UCSD-AML1 (cell line): ENCODE measurements around the gene KAT2B.

Experiments used
- DNase-seq: peaks from one replicate; lab custom pipeline; 2025; ENCODE audit not compliant: unreplicated experiment; lab: John Stamatoyannopoulos, UW

Gene KAT2B

DNA sequence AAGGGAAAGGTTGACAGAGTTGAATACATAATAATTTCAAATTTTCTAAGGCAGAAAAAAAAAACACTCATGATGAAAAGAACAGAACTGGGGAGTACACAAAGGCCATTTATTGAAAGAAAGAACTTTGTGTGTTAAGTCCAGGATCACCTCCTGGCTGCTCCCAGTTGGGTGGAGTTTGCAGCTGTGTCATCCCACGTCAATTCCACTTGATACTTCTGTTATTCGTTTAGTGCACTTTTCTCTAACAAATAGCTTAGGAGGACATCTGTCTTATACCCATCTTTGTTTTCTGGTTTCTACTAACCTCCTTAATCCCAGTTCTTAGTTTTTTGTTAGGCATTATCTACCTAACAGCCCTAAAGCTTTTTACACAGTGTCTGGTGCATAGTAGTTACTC lies 101.1 kb downstream of the KAT2B start:
- DNase-seq, result no peak

DNA sequence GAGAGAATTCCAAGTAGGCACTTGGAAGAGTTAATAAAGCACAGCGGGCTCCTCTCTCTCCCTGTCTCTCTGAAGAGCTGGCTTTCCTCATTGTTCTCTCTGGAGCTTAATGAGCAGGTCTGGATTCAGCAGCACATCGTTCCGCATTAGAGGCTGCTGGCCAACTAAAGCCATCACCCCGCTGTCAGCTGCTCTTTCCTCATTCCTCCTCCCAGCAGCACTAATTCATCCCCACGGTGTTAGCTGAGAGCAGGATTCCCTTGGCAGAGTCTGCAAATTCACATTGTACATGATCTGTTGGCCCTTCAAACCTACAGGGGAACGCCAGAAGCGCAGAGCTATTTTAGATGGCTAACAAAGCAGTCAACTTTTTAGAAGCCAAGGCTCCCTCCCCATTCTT lies 101.6 kb downstream of the KAT2B start:
- no peak for DNase-seq

DNA sequence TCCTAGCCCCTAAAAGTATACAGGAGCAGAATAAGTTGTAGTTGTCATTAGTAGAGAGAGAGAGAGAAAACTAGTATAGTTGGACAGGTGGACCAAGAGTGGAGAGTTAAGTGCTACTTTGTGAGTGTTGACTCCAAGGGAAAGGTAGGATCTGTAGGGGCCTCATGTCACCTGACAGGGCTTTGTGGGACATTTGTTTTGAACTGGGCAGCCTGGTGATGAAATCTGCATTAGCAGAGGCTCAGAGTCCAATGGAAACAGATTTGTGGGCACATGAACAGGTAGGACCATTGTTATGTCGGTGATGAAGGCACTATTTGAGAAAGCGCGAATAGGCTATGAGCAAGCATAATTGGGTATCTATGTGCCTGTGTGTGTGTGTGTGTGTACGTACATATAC lies 102.3 kb downstream of the KAT2B start:
- no peak for DNase-seq

DNA sequence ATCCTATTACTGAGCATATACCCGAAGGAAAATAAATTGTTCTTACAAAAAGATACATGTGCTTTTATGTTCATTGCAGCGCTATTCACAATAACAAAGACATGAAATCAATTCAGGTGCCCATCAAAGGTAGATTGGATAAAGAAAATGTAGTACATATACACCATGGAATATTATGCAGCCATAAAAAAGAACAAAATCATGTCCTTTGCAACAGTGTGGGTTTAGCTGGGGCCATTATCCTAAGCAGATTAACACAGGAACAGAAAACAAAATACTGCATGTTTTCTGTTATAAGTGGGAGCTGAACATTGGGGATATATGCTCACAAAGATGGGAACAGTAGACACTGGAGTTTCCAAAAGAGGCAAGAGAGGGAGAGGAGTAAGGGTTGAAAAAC lies 103.3 kb downstream of the KAT2B start:
- no peak for DNase-seq

DNA sequence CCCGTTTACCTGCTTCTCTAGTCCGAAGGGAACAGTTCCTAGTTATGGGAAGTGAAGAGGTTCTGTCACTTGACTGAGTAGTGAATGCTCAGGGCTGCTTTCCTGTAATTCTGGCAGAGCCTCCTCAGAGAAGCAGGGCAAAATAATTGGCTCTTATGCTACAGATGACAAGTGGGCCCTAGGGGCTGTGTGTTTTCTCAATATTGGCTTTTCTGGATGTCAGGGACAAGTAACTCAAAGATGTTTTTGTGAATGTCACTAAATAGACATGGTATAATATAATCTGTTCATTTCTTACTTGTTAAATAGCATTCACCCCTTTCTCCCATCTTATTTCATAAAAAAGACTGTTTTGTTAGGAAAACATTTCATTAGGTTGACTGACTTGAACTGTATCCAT lies 105.6 kb downstream of the KAT2B start:
- no peak for DNase-seq

DNA sequence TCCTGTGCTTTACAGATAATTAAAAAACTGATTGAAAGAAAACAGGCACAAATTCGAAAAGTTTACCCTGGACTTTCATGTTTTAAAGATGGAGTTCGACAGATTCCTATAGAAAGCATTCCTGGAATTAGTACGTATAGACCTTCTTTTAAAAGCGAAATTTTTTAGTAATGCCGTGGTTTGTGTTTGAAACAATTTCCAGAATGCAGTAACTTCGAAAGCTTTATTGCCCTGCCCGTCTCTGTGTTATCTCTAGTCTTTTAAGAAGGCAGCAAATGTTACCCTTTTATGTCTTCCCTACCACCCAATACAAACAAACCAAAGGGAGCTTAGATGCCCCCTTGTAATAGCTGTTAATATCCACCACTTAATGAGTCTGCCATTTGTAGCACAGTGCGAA lies 106.1 kb downstream of the KAT2B start:
- no peak for DNase-seq

DNA sequence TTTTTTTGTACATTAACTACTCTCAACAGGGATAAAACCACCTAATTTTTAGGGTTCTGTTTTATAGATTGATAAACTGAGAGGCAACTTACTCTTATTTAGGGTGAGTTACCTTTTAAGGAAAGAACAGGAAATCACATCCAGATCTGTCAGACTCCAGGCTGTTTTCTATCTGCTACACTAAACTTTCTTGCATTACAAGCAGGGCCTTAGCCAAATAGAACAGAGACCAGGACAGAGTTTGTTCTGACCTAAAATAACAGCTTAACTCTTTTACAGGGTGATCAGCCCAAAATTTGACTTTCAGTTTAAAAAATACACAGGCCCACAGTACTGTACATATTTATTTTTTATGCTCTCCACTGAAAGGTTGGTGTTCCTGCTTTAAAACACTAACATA lies 107.1 kb downstream of the KAT2B start:
- DNase-seq, result no peak

DNA sequence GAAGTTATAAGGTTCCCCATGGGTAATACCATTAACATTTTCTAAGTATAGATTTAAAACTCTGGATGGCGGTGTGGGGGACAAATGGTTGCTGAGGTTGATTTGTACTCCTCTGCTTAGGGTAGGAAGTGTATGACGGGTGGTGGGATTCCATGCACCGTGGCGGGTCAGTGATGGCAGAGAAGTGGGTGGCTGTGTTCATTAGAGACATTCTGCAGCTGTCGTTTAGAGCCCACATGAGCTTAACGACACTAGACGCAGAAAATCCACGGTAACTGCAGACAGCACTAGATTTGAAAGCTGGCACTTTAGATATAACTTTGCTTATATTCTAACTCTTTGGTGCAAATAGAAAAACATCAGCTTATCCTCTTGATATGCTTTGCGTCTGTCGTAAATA lies 108.2 kb downstream of the KAT2B start:
- DNase-seq, result no peak

DNA sequence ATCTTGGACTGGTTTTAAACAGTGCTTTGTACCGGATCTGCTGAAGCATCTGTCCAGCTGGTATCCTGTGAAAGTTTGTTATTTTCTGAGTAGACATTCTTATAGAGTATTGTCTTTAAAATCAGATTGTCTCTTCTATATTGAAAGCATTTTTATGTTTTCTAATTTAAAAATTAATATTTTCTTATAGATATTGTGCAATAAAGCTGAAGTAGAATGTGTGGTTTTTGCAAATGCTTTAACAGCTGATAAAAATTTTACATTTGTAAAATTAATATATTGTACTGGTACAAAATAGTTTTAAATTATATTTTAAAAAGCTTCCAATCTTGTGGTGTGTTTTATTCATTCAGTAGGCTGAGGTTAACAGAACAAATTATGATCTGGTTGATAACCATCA lies 113.8 kb downstream of the KAT2B start:
- no peak for DNase-seq

DNA sequence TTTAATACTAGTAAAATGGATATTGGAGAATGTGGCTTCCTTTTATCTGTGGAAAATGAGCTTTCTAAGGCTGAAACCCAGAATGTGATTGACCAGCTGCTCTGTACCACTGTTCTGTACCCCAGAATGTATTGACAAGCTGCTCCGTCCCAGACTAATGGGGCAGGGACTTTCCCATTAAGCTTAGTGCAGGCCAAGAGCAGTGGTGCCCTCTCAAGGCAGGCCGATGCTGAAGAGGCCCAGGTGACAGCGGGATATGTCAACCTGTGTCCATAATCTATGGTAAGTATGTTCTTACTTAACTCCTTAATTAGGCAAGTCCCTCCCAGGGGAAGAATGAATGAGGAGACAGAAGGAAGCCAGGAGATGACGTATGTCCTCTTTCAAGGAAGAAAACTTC lies 114.7 kb downstream of the KAT2B start:
- DNase-seq, result no peak

DNA sequence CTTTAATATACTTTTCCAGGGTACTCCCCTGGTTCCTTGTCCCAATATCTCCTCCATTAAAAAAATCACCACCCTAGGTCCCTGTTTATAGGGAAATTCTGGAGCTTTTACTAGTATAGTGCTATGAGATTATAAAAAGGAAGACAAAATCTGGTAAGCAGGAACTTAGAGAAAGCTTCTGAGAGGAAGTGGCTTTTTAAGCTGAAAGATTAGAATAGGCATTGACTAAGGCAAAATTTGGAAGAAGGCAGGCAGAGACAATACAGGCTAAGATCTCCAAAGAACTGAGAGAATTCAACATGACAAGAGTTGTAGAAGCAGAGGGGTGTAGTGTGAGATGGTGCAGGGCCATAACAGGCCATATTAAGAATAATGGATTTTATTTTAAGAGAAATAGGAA lies 120.0 kb downstream of the KAT2B start:
- no peak for DNase-seq

DNA sequence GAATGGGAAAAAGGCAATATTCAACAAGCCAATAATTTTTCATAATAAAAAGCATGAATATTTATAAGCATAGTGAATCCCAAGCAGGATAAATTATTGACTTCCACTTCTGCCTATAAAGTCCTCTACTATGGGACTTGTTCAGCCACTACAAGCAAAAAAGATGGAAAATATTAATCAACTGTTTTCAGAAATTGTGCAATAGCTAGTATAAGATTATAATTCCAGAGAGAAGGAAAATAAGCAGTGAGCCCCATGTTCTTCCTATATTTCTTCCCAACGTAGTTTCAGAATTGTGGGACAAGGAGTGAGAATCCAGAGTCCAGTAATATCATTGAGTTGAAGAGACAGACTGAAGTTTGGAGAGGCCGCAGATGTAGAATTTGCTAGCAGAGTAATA lies 121.5 kb downstream of the KAT2B start:
- no peak for DNase-seq

DNA sequence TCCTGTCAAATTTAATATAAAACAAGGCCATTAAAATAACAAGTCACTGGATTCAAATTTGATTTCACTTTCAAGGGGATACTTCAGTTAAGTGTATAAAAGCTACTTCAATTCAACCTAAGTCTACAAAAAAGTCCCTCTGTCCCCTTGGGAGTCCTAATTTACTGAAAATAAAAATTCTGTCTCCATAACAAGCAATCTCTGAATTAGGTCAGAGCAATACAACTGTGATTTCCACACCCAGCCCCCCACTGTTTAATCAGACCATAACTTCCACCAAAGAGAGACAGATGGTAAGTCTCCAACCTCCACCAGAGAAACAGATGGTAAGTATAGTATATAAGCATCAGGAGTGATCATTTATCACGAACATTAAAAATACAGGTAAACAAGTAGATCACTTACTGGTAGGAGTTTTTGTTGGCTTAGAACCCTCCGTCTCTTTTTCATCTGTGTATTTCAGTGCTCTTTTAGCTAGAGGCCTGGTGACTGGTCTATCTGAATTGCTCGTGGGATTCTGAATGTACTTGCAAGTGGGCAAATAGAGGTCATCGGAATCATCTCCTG lies 133.7 kb downstream of the KAT2B start:
- no peak for DNase-seq

DNA sequence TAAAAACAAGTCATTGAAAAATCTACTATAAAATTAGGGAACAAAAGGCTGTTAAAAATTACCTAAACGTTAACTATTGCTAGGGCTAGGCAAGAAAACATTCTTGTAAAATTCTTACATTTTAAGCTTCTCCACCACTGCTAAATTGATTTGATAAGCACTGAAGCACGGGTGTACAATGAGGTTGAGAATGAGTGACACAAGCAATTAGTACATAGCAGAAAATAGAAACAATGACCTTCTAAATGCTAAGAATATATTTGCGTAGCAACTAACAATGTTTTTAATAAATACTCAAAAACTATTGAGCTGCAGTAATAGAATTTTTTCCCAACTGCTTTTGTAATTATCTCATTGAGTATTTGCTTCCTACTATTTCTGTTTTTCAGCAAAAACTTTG lies 141.0 kb downstream of the KAT2B start:
- DNase-seq, result no peak

DNA sequence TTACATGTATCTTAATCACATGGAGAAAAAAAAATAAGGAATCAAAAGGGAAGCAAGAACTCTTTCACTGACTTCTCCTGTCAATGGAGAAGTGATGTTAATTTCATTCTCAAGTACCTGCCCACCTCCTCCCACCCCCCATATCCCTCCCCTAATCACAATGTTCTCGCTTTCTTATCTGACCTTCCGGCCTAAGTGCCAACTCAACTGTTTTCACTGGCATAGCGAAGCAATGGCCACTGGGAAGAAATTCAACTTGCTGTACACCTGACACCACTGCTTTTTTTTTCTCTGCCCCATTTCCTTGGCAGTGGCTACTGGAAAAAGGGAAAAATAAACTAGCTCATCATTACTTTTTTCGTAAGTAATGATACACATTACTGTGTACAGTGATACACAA lies 142.0 kb downstream of the KAT2B start:
- no peak for DNase-seq

DNA sequence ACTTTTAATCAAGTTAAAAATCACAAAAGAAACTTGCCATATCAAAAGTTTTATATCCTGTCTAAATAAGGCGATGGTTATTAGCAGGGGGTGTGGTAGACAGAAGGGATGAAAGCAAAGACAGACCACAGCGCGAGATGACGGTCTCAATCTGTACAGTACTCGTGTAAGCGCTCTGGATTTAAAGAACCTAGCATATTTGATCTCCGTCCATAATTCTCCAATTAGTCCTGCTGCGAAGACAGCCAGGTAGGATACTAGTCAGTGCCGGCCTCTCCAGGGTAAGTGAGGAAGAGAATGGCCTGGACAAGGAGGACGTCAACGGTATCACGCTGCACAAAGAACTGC lies 145.1 kb downstream of the KAT2B start:
- peak; percentile 17 for DNase-seq

DNA sequence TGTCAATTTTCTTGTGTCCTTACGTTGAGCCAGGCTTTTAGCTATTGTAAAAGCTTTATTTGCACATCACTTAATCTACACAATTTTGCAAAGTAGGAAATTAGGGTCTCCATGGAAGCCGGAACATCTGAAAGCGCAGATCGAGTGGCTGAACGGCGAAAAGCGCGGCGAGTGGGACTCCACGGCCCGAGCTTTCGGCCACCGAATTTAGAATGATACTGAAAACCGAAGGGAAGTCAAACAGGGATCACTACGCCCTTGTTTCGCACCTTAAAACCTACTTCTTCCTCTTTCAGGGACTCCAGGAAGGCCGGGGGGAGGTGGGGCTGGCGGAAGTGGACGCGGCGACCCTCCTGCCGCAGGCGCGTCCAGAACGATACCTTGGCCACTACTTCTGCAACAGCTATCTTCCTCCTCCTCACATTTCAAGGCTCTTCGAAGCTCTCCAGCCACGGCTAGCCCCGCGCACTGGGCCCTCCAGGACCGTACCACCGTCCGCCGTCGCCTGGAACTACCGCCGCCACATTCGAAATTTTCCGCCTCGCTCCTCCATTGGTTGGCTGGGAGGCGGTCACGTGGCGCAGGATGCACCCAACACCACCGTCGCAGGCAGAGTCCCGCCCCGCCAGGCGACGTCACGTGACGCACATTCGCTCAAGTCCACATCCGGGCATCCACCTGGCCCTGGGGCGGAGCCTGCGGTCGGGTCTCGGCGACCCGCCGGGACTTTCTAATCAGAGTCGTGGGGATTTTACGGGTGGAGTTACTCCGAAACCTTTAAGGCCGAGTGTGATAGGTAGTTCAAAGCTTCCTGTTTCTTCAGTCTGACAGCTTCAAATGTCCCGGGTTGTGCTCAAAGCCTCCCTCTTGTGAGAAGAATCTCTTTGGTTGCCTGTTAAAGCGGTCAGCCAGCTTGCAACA lies 145.7 kb downstream of the KAT2B start, which contains the start of gene SGO1:
SGO1 (minus strand) TSS at position 528 of the 921 bp plus-strand sequence. CDS start 2,179 bp downstream, outside the sequence.
- DNase-seq, result peak; percentile 98

DNA sequence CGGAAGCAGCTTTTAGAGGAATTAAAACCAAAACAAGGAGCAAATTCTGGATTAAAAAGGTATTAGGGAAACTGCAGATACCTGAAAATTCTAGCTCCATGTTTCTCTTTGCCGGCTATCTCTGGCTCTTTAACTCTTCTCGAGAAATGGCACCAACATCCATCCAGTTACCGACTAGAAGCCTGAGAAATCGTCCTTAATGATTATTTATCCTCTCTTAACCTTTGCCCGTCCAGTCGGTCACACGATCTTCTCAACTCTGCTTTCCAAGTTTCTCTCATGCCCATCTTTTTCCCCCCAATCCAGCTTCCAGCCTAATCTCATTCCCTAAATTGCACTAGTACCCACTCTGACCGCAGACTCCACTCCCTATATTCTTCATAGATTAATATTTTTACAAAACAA lies 146.4 kb downstream of the KAT2B start:
- DNase-seq, result no peak

DNA sequence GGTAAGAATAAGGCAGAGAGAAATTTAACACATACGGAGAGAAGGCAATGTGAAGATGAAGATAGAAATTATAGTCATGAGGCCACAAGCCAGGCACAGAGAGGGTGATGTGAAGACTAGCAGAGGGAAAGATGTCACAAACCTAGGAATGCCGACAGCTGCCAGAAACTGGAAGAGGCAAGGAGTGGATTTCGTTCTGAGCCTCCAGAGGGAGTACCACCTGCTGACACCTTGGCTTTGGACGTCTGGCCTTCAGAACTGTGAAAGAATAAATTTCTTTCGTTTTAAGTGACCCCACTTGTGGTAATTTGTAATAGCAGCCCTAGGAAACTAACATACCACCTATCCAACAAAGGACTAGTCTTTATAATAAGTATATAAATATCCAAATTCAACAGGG lies 150.7 kb downstream of the KAT2B start:
- DNase-seq, result no peak

DNA sequence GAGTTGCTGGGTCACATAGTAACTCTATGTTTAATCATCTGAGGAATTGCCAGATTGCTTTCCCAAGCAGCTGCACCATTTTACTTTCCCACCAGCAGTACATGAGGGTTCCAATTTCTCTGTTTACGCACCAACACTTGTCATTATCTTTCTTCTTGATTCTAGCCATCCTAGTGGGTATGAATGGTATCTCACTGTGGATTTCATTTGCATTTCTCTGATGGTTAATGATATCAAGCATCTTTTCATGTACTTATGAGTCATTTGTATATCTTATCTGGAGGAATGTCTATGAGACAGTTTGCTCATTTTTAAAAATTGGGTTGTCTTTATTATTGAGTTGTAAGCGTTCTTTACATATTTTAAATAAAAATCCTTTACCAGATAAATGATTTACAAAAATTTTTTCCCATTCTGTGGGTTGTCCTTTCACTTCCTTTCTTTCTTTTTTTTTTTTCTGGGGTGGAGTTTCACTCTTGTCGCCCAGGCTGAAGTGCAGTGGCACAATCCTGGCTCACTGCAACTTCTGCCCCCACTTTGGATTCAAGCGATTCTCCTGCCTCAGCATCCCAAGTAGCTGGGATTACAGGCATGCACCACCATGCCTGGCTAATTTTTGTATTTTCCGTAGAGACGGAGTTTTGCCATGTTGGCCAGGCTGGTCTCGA lies 154.7 kb downstream of the KAT2B start:
- no peak for DNase-seq

DNA sequence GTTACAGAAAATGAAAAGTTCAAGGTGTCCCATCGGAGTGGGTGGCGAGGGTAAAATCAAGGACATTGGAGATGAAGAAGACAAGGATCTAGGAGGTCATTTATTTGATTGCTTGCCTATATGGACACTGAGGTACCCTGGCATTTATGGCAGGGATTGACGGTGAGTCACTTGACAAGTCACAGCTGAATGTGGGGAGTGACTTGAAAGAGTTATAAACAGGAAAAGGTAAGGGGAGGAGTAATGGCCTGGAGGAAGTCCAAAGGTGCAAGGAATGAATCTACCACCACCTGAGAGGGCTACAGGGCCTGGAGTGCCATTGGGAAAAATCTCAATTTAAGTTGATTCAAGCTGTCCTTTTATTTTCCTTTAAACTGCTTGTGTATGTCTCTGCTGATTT lies 157.5 kb downstream of the KAT2B start:
- DNase-seq, result no peak

DNA sequence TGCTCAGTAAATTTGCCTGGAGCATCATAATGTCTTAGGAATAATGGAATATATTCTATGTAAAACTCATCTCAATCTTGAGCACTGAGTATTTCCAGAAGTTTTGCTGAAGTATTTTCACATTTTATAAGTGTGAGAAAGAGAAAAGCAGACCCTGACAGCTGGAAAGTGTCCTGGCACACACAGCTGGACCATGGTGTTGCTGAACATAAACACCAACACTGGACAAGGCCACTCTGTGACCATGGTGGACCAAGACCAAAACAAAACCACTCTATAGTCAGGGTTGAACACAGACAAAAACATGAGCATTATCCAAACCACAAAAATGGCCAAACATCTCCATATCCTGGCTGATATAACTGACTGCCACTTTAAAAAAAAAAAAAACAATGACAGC lies 160.9 kb downstream of the KAT2B start:
- no peak for DNase-seq
